ENCODE measurements around the gene ADGRL3.

DNA sequence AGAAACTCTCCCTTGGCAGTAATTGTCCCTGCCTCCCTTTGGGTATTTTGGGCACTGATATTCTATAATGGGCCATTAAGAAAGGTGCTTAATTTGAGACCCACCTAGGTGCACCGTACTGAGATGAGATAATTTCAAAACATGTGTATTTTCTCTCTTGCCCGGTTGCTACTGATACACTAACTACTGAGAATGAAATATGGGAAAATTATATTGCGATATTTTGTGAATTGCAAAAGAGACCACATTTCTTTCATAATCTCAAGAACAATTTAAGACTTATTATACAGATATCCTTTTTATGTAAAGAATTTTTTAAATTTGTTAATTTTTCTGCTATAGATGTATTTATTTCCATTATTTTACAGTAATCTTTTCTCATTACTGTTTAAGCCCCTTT, 284.9 kb downstream of the ADGRL3 start:
- no peak for TF ChIP-seq POLR2A (IDR thresholded peaks at IDR 0.05; ENCODE audit: low read length)
- no peak for TF ChIP-seq GATA1 (IDR thresholded peaks at IDR 0.05; ENCODE audit: low read depth, low read length)

All from erythroblast (primary cell).